ENCODE measurements around the gene PRKACA.
A peak's percentile ranks its signal among the peaks of the same experiment; 100 is the strongest.

Gene PRKACA

GRCh38 chr19:14096272-14096992, 21.1 kb downstream of the PRKACA start:
- peak; percentile 19 for TF ChIP-seq CTCF (IDR thresholded peaks at IDR 0.05; ENCODE audit: low read depth, low read length)
- in situ Hi-C loops (cut with HindIII; ENCODE audit: low sequenced_read_pairs), result loop anchor here (25.0 kb wide), 1 partner anchor 209 kb away; the partner anchor contains the start of gene NANOS3
- no peak for DNase-seq (ENCODE audit: low read depth, low spot score)
- H3K4me3 ChIP-seq (ENCODE audit: low read depth, low read length), result no peak overlapping the region

- in situ Hi-C loops (cut with HindIII; ENCODE audit: low sequenced_read_pairs), result loop anchor here (25.0 kb wide), 1 partner anchor 208 kb away; the partner anchor contains the start of gene NANOS3
- no peak for DNase-seq (ENCODE audit: low read depth, low spot score)
These were observed 22.7 kb downstream of the PRKACA start for GRCh38 chr19:14094854-14095253.

GRCh38 chr19:14093117-14093823, 24.3 kb downstream of the PRKACA start:
- no peak for DNase-seq (ENCODE audit: low read depth, low spot score)
- H3K4me3 ChIP-seq (ENCODE audit: low read depth, low read length), result no peak overlapping the region
- in situ Hi-C loops (cut with HindIII; ENCODE audit: low sequenced_read_pairs), result loop anchor here (25.0 kb wide), 1 partner anchor 206 kb away; the partner anchor contains the start of gene NANOS3
- TF ChIP-seq CTCF (IDR thresholded peaks at IDR 0.05; ENCODE audit: low read depth, low read length), result no peak

More at GRCh38 chr19:14094854-14095253, 22.7 kb downstream of the PRKACA start:
- TF ChIP-seq CTCF (IDR thresholded peaks at IDR 0.05; ENCODE audit: low read depth, low read length), result no peak
- no peak overlapping the region for H3K4me3 ChIP-seq (ENCODE audit: low read depth, low read length)

- in situ Hi-C loops (cut with HindIII; ENCODE audit: low sequenced_read_pairs), result loop anchor here (25.0 kb wide), 1 partner anchor 205 kb away; the partner anchor contains the start of gene NANOS3
- no peak for DNase-seq (ENCODE audit: low read depth, low spot score)
- H3K4me3 ChIP-seq (ENCODE audit: low read depth, low read length), result peak overlapping the region; percentile 70
- no peak for TF ChIP-seq CTCF (IDR thresholded peaks at IDR 0.05; ENCODE audit: low read depth, low read length)
These were observed 25.6 kb downstream of the PRKACA start for GRCh38 chr19:14091813-14092462.

- peak; percentile 8 for TF ChIP-seq CTCF (IDR thresholded peaks at IDR 0.05; ENCODE audit: low read depth, low read length)
- in situ Hi-C loops (cut with HindIII; ENCODE audit: low sequenced_read_pairs), result loop anchor here (25.0 kb wide), 1 partner anchor 204 kb away; the partner anchor contains the start of gene NANOS3
- H3K4me3 ChIP-seq (ENCODE audit: low read depth, low read length), result peak overlapping the region; percentile 70
- peak; percentile 60 for DNase-seq (ENCODE audit: low read depth, low spot score)
These were observed 26.3 kb downstream of the PRKACA start for GRCh38 chr19:14091081-14091812.

Measured in astrocyte of the spinal cord (primary cell).